ENCODE data around the gene APOC1. TPM values are rescaled to one million over a fixed set of nuclear protein-coding genes. Genes with fewer than 3 reads are reported as not detected.

The APOC1 gene
- total RNA-seq, 1 donor from 2014 or later: 2.1 TPM

DNA sequence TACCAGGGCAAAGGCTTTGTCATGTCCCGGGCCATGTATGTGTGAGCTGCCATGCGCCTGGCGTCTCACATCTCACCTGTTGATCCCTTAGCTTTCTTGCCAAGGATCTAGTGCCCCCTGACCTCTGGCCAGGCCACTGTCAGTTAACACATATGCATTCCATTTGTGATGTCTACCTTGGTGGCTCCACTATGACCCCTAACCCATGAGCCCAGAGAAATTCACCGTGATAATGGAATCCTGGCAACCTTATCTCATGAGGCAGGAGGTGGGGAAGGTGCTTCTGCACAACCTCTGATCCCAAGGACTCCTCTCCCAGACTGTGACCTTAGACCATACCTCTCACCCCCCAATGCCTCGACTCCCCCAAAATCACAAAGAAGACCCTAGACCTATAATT, 26.1 kb upstream of the APOC1 start:
- intact Hi-C loops (cut with micrococcal nuclease): loop anchor here (10.0 kb wide), 1 partner anchor 954 kb away; the partner anchor contains the start of gene ZNF45

DNA sequence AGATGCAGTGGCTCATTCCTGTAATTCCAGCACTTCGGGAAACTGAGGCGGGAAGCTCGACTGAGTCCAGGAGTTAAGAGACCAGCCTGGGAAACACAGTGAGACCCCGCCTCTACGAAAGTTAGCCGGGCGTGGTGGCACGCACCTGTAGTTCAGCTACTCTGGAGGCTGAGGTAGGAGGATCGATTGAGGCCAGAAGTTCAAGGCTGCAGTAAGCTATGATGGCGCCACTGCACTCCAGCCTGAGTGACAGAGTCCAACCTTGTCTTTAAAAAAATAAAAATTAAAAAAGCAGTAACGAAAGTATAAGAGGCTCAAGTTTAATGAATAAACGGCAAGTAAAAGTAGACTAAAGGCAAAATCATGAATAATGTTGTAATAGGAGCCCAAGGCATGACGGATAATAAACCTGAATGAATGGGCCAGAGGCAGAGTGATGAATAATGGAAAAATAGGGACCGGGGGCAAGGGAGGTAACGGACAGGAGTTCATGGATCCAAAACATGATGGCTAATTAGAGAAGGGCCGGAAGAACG, 24.5 kb upstream of the APOC1 start:
- intact Hi-C loops (cut with micrococcal nuclease): loop anchor here (1.0 to 10.0 kb wide), 21 partner anchors 13 to 1294 kb away; partner anchors contain the start of genes BCL3, BLOC1S3, CLASRP and CLPTM1

DNA sequence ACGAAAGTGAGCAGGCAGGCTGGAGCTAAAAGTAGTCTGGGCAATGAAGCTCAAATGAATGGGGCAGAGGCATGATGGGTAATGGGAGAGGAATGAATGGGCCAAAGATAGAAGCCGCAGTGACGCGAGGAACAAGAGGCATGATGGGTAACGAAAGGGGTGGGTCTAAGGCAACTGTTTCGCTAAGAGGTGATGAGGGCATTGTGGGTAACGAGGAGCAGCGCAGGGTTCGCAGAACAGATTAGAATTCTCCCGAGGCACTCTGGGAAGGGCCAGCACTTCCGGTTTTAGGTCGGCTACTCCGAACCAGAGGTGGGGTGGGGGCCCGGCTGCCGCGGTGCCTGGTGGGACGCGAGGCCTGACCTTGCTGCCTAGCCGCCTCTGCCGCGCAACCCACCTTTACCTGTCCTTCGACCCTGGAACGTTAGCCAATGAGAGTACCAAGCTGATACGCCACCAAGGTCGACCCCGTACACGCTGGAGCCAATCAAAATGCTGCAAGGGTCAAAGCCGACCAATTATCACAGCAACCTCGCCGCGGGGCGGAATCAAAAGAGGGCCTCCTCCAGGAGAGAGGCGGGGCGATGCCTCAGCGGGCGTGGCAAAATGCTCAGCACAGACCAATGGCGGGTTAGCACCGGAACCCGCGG, 23.9 kb upstream of the APOC1 start:
- intact Hi-C loops (cut with micrococcal nuclease): loop anchor here (1.0 to 10.0 kb wide), 20 partner anchors 13 to 1294 kb away; partner anchors contain the start of genes BCL3, BLOC1S3, CLASRP and CLPTM1

DNA sequence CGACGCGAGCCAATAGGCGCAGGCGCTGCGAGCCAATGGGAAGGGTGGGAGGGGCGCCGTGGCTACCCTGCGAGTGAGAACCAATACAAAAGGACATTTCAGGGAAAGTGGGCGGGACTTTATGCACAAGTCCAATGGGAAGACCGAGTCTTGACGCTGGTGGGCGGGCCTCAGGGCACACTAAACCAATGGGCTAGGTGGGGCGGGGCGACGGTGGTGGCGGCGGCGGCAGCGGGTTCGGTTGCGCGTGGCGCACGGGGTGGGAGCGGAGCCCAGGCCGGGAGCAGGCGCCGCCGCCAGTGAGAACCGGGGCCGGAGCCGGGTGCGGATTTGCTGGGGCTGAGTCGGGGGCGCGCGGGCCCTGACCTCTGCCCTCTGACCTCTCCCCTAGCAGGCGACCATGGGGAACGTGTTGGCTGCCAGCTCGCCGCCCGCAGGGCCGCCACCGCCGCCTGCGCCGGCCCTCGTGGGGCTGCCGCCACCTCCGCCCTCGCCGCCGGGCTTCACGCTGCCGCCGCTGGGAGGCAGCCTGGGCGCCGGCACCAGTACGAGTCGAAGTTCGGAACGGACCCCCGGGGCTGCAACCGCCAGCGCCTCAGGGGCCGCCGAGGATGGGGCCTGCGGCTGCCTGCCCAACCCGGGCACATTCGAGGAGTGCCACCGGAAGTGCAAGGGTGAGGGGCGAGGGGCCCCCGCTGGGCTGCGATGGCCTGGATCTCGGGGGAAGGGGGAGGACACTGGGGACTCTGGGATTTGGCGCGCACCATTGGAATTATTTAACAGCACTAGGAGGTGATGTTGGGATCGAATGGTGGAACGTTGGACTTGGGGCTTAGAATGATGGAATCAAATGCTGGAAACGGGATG, 23.2 kb upstream of the APOC1 start, which contains the start of gene TOMM40:
Gene TOMM40 (plus strand): TSS at position 239 of the 867 bp plus-strand sequence. CDS start 162 bp downstream, at position 401.
- intact Hi-C loops (cut with micrococcal nuclease): loop anchor here (2.0 to 10.0 kb wide), 4 partner anchors 148 to 1136 kb away; partner anchors contain the start of genes CLASRP, SMG9 and VASP

DNA sequence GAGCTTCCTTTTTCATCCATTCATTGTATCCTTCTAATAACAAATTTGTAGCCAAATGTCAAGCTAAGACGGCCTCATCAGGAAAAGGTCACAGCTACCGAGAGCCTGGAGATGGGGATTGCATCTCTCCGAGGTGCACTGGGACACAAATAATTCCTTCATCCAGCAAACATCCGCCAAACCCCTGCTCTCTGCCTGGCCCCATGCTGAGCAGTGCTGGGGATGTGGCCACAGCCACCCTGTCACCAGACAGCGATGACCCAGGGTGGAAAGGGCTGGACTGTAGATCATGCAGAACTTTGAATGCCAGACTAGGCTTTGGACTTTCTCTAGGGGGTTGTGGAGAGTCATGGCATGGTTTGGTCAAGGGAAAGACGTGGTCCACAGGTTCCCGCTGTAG, 21.5 kb upstream of the APOC1 start:
- intact Hi-C loops (cut with micrococcal nuclease): loop anchor here (10.0 kb wide), 1 partner anchor 1138 kb away; the partner anchor contains the start of gene SMG9

DNA sequence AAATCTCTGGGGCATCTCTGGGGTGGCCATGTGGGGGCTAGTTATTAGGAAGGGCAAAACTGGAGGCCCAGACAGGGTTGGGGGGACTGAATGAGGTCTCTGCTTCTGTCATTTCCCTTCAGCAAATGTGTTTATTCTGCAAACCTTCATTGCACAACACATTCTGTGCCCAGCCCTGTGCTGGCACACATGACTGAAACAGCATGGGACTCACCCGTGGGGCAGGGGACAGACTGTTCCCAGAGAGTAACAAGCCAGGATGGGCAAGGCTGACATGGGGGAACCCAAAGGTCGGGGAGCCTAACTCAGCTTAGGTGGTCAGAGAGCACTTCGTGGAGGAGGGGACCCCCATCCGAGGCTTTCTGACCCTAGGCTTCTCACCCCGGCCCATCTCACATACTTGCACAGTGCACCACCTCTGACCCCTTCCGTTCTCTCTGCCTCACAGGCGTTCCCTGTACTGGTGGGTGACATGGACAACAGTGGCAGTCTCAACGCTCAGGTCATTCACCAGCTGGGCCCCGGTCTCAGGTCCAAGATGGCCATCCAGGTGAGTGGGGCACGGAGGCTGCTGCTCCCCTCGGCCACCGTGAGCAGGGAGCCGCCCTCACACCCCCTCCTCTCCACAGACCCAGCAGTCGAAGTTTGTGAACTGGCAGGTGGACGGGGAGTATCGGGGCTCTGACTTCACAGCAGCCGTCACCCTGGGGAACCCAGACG, 20.9 kb upstream of the APOC1 start:
- intact Hi-C loops (cut with micrococcal nuclease): loop anchor here (10.0 kb wide), 1 partner anchor 1139 kb away; the partner anchor contains the start of gene SMG9

DNA sequence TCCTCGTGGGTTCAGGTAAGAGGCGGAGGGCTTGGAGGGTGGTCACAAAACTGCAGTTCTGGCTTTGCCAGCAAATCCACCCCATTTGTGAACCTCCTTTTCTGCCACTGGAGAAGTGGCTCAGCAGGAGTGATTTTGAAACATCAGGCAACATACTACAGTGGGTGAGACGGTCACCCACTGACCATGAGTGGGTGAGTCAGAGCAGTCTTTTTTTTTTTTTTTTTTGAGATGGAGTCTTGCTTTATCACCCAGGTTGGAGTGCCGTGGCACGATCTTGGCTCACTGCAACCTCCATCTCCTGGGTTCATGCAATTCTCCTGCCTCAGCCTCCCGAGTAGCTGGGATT, 20.4 kb upstream of the APOC1 start:
- intact Hi-C loops (cut with micrococcal nuclease): loop anchor here (10.0 kb wide), 1 partner anchor 1139 kb away; the partner anchor contains the start of gene SMG9

DNA sequence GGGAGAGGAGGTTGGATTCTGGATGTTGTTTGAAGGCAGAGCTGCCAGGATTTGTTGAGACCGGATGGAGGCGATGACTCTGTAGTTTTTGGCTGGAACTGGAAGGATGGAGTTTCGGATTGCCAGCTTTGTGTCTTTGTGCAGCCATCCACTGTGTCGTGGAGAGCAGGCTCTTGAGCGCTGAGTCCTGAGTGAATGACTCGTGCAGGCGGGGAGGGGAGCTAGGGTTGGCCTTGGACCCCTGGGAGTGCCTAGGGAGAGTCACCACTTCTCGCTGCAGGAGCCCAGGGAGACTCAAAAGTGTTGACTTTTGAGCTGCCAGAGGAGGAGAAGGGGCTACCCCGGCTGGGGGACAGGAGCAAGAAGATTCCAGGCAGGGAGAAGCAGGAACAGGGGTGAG, 19.5 kb upstream of the APOC1 start:
- intact Hi-C loops (cut with micrococcal nuclease): loop anchor here (10.0 kb wide), 1 partner anchor 1140 kb away; the partner anchor contains the start of gene SMG9

DNA sequence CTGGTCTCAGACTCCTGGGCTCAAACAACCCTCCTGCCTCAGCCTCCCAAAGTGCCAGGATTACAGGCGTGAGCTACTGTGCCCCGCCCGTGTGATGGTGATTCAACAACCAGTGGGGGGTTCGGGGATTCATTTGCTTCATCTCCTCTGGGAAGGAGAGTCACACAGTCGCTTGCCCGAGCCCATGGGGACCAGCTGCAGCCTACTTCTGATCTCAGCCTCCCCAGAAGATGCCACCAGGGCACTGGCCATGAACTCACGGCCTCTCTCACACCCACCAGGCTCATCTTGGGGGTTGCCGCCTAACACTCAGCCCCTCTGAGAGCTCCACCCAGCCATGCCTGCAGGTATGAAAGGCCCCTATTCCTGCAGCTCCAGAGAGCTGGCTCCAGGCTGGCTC, 16.6 kb upstream of the APOC1 start:
- intact Hi-C loops (cut with micrococcal nuclease): loop anchor here (10.0 kb wide), 1 partner anchor 1143 kb away; the partner anchor contains the start of gene SMG9

DNA sequence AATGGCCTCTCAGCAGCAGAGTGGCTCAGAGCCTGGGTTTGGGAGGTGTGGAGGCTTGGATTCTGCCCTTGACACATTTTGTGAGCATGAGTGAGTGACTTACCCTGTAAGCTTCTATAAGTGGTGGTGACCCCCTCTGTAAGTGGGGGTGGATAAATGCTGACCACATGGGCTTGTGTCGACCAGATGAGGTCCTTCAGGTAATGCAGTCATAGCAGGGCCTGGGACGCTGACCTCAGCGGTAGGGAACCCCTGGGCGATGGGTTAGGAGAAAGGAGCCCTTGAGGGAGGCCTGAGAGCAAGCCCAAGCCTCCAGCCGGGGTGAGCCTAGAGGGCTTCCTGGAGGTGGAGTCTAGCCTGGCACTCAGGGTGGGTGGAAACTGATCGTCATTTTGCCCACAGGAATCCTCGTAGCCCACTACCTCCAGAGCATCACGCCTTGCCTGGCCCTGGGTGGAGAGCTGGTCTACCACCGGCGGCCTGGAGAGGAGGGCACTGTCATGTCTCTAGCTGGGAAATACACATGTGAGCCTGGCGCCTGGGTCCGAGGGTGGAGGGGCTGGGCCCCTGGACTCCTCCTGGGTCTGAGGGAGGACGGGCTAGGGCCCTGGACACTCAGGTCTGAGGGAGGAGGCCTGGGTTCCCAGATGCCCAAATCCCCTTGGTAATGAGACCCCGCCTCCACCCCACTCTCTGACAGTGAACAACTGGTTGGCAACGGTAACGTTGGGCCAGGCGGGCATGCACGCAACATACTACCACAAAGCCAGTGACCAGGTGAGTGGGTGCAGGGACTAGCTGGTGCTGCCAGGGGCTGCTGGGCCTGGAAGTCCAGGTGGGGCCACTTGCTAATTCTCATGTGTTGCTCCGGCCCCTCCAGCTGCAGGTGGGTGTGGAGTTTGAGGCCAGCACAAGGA, 13.8 kb upstream of the APOC1 start:
- intact Hi-C loops (cut with micrococcal nuclease): no loop called here

DNA sequence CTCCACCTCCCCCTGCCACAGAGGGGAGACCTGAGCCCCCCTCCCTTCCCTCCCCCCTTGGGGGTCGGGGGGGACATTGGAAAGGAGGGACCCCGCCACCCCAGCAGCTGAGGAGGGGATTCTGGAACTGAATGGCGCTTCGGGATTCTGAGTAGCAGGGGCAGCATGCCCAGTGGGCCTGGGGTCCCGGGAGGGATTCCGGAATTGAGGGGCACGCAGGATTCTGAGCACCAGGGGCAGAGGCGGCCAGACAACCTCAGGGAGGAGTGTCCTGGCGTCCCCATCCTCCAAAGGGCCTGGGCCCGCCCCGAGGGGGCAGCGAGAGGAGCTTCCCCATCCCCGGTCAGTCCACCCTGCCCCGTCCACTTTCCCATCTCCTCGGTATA, 11.2 kb upstream of the APOC1 start:
- intact Hi-C loops (cut with micrococcal nuclease): loop anchor here (1.0 kb wide), 3 partner anchors 13 to 156 kb away; no protein-coding TSS in a partner anchor

DNA sequence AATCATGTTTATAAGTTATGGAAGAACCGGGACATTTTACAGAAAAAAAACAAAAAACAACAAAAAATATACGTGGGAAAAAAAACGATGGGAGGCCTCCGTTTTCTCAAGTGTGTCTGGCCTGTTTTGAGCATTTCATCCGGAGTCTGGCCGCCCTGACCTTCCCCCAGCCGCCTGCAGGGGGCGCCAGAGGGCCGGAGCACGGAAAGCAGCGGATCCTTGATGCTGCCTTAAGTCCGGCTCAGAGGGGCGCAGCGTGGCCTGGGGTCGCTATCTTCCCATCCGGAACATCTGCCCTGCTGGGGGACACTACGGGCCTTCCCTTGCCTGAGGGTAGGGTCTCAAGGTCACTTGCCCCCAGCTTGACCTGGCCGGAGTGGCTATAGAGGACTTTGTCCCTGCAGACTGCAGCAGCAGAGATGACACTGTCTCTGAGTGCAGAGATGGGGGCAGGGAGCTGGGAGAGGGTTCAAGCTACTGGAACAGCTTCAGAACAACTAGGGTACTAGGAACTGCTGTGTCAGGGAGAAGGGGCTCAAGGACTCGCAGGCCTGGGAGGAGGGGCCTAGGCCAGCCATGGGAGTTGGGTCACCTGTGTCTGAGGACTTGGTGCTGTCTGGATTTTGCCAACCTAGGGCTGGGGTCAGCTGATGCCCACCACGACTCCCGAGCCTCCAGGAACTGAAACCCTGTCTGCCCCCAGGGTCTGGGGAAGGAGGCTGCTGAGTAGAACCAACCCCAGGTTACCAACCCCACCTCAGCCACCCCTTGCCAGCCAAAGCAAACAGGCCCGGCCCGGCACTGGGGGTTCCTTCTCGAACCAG, 10.6 kb upstream of the APOC1 start:
- intact Hi-C loops (cut with micrococcal nuclease): loop anchor here (1.0 kb wide), 3 partner anchors 14 to 155 kb away; no protein-coding TSS in a partner anchor

DNA sequence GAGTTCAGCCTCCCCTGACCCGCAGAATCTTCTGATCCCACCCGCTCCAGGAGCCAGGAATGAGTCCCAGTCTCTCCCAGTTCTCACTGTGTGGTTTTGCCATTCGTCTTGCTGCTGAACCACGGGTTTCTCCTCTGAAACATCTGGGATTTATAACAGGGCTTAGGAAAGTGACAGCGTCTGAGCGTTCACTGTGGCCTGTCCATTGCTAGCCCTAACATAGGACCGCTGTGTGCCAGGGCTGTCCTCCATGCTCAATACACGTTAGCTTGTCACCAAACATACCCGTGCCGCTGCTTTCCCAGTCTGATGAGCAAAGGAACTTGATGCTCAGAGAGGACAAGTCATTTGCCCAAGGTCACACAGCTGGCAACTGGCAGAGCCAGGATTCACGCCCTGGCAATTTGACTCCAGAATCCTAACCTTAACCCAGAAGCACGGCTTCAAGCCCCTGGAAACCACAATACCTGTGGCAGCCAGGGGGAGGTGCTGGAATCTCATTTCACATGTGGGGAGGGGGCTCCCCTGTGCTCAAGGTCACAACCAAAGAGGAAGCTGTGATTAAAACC, 9.9 kb upstream of the APOC1 start:
- intact Hi-C loops (cut with micrococcal nuclease): no loop called here

DNA sequence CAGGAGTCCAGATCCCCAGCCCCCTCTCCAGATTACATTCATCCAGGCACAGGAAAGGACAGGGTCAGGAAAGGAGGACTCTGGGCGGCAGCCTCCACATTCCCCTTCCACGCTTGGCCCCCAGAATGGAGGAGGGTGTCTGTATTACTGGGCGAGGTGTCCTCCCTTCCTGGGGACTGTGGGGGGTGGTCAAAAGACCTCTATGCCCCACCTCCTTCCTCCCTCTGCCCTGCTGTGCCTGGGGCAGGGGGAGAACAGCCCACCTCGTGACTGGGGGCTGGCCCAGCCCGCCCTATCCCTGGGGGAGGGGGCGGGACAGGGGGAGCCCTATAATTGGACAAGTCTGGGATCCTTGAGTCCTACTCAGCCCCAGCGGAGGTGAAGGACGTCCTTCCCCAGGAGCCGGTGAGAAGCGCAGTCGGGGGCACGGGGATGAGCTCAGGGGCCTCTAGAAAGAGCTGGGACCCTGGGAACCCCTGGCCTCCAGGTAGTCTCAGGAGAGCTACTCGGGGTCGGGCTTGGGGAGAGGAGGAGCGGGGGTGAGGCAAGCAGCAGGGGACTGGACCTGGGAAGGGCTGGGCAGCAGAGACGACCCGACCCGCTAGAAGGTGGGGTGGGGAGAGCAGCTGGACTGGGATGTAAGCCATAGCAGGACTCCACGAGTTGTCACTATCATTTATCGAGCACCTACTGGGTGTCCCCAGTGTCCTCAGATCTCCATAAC, 8.8 kb upstream of the APOC1 start, which contains the start of gene APOE:
Gene APOE (plus strand): TSS at position 360 of the 724 bp plus-strand sequence. CDS start 829 bp downstream, outside the sequence.
- intact Hi-C loops (cut with micrococcal nuclease): no loop called here

DNA sequence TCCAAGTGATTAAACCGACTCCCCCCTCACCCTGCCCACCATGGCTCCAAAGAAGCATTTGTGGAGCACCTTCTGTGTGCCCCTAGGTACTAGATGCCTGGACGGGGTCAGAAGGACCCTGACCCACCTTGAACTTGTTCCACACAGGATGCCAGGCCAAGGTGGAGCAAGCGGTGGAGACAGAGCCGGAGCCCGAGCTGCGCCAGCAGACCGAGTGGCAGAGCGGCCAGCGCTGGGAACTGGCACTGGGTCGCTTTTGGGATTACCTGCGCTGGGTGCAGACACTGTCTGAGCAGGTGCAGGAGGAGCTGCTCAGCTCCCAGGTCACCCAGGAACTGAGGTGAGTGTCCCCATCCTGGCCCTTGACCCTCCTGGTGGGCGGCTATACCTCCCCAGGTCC, 6.8 kb upstream of the APOC1 start:
- intact Hi-C loops (cut with micrococcal nuclease): loop anchor here (1.0 kb wide), 1 partner anchor 8 kb away; no protein-coding TSS in a partner anchor

DNA sequence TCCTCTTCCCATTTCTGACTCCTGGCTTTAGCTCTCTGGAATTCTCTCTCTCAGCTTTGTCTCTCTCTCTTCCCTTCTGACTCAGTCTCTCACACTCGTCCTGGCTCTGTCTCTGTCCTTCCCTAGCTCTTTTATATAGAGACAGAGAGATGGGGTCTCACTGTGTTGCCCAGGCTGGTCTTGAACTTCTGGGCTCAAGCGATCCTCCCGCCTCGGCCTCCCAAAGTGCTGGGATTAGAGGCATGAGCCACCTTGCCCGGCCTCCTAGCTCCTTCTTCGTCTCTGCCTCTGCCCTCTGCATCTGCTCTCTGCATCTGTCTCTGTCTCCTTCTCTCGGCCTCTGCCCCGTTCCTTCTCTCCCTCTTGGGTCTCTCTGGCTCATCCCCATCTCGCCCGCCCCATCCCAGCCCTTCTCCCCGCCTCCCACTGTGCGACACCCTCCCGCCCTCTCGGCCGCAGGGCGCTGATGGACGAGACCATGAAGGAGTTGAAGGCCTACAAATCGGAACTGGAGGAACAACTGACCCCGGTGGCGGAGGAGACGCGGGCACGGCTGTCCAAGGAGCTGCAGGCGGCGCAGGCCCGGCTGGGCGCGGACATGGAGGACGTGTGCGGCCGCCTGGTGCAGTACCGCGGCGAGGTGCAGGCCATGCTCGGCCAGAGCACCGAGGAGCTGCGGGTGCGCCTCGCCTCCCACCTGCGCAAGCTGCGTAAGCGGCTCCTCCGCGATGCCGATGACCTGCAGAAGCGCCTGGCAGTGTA, 6.2 kb upstream of the APOC1 start:
- intact Hi-C loops (cut with micrococcal nuclease): no loop called here

DNA sequence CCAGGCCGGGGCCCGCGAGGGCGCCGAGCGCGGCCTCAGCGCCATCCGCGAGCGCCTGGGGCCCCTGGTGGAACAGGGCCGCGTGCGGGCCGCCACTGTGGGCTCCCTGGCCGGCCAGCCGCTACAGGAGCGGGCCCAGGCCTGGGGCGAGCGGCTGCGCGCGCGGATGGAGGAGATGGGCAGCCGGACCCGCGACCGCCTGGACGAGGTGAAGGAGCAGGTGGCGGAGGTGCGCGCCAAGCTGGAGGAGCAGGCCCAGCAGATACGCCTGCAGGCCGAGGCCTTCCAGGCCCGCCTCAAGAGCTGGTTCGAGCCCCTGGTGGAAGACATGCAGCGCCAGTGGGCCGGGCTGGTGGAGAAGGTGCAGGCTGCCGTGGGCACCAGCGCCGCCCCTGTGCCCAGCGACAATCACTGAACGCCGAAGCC, 5.6 kb upstream of the APOC1 start:
- intact Hi-C loops (cut with micrococcal nuclease): no loop called here
